GM18502 (cell line): Measurements from ENCODE around the gene LRRC53.
A peak's percentile ranks its signal among the peaks of the same experiment; 100 is the strongest.

Experiments used
- ATAC-seq: cut with Tn5 transposase; IDR thresholded peaks from one replicate; pipeline ENCODE4 v1.9.1; 2021; ENCODE audit warnings: mild to moderate bottlenecking; ENCODE audit not compliant: unreplicated experiment, poor library complexity

Gene LRRC53

GRCh38 chr1:74504125-74504932, 8.1 kb downstream of the LRRC53 start:
- ATAC-seq: peak; percentile 92

- ATAC-seq: no peak
Measured at GRCh38 chr1:74502858-74503257, 9.6 kb downstream of the LRRC53 start.

GRCh38 chr1:74502432-74502831, 10.0 kb downstream of the LRRC53 start:
- no peak for ATAC-seq

DNA sequence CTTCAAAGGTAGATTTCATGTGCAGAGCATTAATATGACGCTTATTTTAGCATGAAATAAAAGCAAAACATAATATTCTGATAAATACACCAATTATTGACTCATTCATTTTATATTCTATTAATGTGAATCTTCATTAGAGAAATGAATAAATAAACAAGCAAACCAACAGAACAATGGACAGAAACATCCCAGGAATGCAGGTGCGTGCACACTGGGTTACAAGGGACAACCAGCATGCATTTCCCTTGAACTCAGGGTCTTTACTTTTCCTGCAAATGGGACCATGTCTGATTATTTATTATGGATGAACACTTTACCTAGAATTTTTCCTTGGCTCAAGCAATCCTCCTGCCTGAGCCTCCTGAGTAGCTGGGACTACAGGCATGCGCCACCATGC, 13.5 kb downstream of the LRRC53 start:
- no peak for ATAC-seq

DNA sequence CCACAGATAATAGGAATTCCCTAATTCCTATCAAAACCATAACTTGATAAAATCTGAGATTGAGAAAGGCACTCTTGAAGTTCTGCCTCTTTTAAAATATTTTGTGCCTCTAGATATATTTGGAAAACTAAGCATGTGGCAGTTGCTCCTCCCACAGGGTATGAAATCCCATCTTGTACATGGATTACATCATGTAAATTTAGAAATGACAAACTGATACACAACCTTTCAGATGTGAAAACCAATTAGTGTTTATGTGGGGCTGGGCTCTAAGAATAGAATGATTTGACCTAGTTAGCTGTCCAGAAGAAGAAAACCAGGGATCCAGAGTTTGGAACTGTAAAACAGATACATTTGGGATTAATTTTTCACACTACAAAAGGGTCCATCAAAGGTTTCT, 15.7 kb downstream of the LRRC53 start:
- ATAC-seq: no peak

- ATAC-seq: no peak
Measured at GRCh38 chr1:74486036-74486435, 26.4 kb downstream of the LRRC53 start.

DNA sequence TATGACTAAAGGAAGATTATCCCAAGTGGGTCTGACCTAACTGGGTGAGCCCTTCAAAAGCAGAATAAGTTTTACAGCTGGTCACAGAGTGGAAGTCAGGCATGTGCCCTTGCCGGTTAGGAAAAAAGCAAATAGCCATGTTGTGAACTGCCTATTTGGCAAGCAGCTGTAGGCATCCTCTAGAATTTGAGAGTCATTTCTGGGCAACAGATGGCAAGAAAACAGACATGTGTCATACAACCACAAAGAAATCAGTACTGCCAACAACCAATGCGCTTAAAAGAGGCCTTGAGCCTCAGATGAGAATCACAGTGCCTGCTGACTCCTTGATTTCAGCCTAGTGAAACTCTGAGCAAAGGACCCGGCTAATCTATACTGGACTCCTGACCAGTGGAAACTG, 26.8 kb downstream of the LRRC53 start:
- ATAC-seq: no peak

DNA sequence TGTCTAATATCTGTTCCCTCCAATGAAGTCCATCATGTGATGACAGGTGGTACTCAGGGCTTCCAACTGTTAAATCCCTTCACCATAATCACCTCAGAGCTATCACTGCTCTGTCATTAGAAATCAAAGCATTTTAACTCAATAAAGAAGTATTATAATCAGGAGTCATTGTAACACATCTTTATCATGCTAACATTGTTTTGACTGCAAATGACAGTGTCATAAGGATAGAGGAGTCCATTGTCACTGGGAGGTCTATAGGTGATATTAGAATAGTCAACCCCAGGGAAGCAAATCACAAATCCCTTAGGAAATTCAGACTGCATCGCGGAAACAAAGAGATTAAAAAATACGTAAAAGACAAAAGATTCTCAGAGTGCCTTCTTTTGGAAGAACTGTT, 30.8 kb downstream of the LRRC53 start:
- no peak for ATAC-seq

GRCh38 chr1:74480068-74480467, 32.3 kb downstream of the LRRC53 start:
- no peak for ATAC-seq

- ATAC-seq: no peak
Measured at GRCh38 chr1:74478979-74479378, 33.4 kb downstream of the LRRC53 start.

DNA sequence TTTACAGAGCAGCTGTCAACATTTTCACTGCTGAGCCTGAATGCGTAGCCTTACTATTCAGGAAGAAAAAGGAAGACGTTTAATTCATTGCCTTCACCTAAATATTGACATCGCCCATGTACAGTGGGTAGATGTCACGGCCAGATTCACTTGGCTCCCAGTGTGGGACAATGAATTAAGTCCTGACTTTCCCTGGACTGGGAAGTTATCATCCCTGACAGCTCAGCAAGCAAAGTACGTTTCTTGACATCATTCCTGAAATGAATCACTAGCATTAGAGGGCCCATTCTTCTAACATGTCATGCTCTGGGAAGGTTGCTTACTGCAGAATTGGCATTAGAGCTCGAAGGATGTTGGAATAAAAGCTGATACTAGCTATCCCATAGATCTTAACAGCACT, 37.8 kb downstream of the LRRC53 start:
- ATAC-seq: no peak

GRCh38 chr1:74471470-74471869, 40.9 kb downstream of the LRRC53 start:
- ATAC-seq: no peak

DNA sequence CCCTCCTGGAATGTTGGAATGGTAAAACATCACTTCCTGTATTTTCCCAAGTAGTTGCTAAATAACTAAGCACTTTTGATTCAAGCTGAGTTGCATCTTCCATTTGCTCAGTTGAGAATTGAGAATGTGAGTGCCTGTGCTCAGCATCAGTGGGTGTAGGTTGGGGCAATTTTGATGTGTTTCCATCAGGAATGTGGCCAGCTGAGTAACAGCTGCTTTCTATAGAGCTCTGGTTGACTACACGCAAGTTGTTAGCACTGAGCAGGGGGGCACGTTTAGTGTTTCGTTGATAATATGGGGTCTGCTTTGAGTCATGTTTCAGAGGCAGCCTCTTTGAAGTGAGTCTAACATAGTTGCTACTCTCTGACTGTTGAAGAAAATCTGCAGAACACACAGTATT, 41.5 kb downstream of the LRRC53 start:
- no peak for ATAC-seq

DNA sequence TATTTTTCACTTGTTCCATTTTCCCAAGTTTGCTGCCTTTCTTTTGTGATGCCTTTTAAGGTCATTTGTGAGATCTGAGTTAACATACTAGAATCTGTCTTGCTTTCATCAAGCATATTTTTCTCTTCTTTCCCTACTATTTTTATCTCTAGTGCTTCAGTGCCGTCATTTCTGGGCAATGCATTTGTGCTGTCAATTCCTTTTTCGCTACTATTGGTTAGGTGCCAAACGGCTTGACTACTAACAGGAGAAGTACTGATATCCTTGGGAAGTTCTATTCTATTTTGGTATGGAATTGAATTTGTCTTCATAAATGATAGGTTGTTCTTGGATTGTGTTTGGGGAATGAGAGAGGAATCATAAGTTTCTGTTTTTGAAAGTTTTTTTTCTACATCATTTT, 42.2 kb downstream of the LRRC53 start:
- no peak for ATAC-seq

- peak; percentile 64 for ATAC-seq
Measured at GRCh38 chr1:74468982-74469603, 43.3 kb downstream of the LRRC53 start.

GRCh38 chr1:74467786-74468377, 44.5 kb downstream of the LRRC53 start:
- ATAC-seq: no peak

DNA sequence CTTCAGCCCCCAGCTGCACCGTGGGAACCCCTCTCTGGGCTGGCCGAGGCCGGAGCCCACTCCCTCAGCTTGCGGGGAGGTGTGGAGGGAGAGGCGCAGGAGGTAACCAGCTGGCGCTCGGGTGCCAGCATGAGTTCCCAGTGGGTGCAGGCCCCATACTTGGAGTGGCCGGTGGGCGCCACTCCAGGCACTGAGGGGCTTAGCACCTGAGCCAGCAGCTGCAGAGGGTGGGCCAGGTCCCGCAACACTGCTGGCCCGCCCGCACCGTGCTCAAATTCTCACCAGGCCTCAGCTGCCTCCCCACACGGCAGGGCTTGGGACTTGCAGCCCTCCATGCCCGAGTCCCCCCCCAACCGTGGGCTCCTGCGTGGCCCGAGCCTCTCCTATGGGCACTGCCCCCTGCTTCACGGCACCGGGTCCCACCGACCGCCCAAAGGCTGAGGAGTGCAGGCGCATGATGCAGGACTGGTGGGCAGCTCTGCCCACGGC, 47.2 kb downstream of the LRRC53 start:
- no peak for ATAC-seq

DNA sequence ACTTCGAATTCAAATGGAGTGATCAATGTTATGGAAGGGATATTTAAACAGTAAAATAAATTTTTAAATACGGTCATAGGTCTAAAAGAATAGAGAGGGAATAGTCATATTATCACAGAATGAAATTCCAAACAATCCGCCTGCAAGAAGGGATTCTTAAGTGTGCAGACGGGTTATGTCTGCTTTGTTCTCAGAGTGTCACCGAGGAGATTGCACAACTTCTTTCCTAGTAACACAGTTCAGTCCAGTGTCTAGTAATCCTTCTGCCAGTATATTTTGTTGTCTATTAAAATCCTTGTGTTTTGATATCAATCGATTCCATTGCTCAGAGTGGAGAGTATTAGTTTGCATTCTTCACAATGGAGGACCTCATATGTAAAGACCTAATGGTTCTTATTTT, 48.4 kb downstream of the LRRC53 start:
- no peak for ATAC-seq

DNA sequence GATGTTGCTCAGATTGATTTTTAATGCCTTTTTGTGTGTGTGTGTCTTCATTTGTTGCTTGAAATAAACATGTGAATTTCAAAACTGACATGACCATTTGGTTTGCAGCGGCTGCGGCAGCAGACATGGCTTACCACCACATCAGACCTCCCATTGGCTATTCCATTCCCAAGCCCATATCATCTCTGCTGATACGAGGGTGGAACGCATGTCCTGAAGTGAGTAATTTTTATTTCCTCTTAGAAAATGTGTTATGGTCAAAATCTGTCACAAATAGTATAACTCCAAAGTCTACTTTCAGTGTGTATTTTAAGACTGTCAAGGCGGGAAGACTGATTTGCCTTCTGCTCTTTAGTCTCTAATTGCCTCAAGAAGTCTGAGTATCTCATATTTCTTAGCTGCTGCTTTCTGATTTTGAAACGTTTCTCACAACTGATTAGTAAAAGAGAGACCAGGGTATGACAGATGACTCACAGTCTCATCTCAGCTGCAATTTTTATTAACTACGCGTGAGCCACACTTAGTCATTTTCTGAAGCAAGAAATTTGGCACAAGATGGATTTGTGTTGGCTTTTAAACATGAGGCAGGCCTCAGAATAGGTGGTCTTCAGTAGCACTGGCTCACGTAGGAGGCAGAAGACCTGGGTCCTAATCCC, 49.0 kb downstream of the LRRC53 start:
- peak; percentile 80 for ATAC-seq

GRCh38 chr1:74457253-74457652, 55.2 kb downstream of the LRRC53 start:
- no peak for ATAC-seq

DNA sequence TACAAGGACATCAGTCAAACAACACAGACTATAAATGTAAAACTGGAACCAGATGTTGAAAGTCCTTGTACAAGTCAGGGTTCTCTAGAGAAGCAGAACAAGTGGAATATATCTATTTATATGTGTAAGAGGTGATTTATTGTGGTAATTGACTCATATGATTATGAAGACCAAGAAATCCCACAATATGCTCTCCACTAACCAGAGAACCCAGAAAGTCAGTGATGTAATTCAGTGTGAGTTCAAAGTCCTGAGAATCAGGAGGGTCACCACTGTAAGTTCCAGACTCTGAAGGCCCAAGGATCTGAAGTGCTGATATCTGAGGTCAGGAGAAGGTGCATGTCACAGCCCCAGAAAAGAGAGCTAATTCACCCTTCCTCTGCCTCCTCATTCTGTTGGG, 57.0 kb downstream of the LRRC53 start:
- ATAC-seq: no peak
